Mucosa of stomach (tissue), 1 donor: ENCODE results near the gene PBLD.
"Not testable (repeated sequence)": the region's sequence is repeated elsewhere in the genome, so short reads cannot be mapped to it uniquely, and the experiment has no call there.

ENCODE experiments used
- H3K27me3 ChIP-seq: one replicate; pipeline ENCODE4 v1.7.0; 2013; ENCODE audit warnings: mild to moderate bottlenecking, low read length; ENCODE audit not compliant: control insufficient read depth, insufficient read depth
- H3K36me3 ChIP-seq: one replicate; pipeline ENCODE4 v1.7.0; 2013; ENCODE audit warnings: low read length; ENCODE audit not compliant: control insufficient read depth, insufficient read depth
- H3K4me1 ChIP-seq: one replicate; pipeline ENCODE4 v1.7.0; 2013; ENCODE audit warnings: mild to moderate bottlenecking, low read length; ENCODE audit not compliant: control insufficient read depth, insufficient read depth
- H3K4me3 ChIP-seq: one replicate; pipeline ENCODE4 v1.7.0; 2013; ENCODE audit warnings: low read length
- H3K9ac ChIP-seq: one replicate; pipeline ENCODE4 v1.7.0; 2013; ENCODE audit warnings: mild to moderate bottlenecking, low read length, moderate library complexity
- H3K9me3 ChIP-seq: one replicate; pipeline ENCODE4 v1.7.0; 2013; ENCODE audit warnings: mild to moderate bottlenecking, low read length, moderate library complexity; ENCODE audit not compliant: control insufficient read depth
- donor health status: Pancreatic carcinoma.

The PBLD gene

GRCh38 chr10:68290736-68291135 is 42.0 kb downstream of the PBLD start:
- peaks cover 15% of the 10 kb centered on the region for H3K36me3 ChIP-seq

GRCh38 chr10:68288717-68289116 is 44.0 kb downstream of the PBLD start:
- no peaks in the 10 kb centered on the region for H3K4me1 ChIP-seq
- no peak overlapping the region for H3K4me3 ChIP-seq
- peaks cover 9% of the 10 kb centered on the region for H3K36me3 ChIP-seq
- no peaks in the 10 kb centered on the region for H3K9me3 ChIP-seq
- no peaks in the 10 kb centered on the region for H3K27me3 ChIP-seq
- no peak overlapping the region for H3K9ac ChIP-seq

More at GRCh38 chr10:68290736-68291135, 42.0 kb downstream of the PBLD start:
- Histone ChIP-seq H3K27me3 (no peaks in the 10 kb centered on the region), H3K9me3 (no peaks in the 10 kb centered on the region), H3K4me1 (peaks cover 5% of the 10 kb centered on the region), H3K9ac (no peak overlapping the region), H3K4me3 (no peak overlapping the region)

GRCh38 chr10:68284062-68285001 is 48.4 kb downstream of the PBLD start:
- Histone ChIP-seq H3K27me3 (no peaks in the 10 kb centered on the region), H3K9ac (no peak overlapping the region), H3K36me3 (peaks cover 9% of the 10 kb centered on the region), H3K4me3 (no peak overlapping the region), H3K4me1 (no peaks in the 10 kb centered on the region), H3K9me3 (no peaks in the 10 kb centered on the region)

GRCh38 chr10:68280758-68281157 is 52.0 kb downstream of the PBLD start:
- Histone ChIP-seq H3K27me3 (no peaks in the 10 kb centered on the region), H3K36me3 (no peaks in the 10 kb centered on the region), H3K9me3 (no peaks in the 10 kb centered on the region), H3K4me3 (no peak overlapping the region), H3K9ac (no peak overlapping the region), H3K4me1 (no peaks in the 10 kb centered on the region)

- H3K9me3 ChIP-seq, H3K36me3 ChIP-seq, H3K27me3 ChIP-seq, H3K9ac ChIP-seq, H3K4me3 ChIP-seq, H3K4me1 ChIP-seq: not testable (repeated sequence)
These were observed 53.6 kb downstream of the PBLD start for GRCh38 chr10:68278906-68279753.

GRCh38 chr10:68277814-68278213 is 54.9 kb downstream of the PBLD start:
- not testable (repeated sequence) for H3K9me3 ChIP-seq, H3K4me3 ChIP-seq, H3K27me3 ChIP-seq, H3K36me3 ChIP-seq, H3K4me1 ChIP-seq, H3K9ac ChIP-seq

GRCh38 chr10:68276224-68276623 is 56.5 kb downstream of the PBLD start:
- H3K27me3 ChIP-seq, result no peaks in the 10 kb centered on the region
- no peak overlapping the region for H3K9ac ChIP-seq

GRCh38 chr10:68275600-68276126 is 57.1 kb downstream of the PBLD start:
- Histone ChIP-seq H3K9ac (no peak overlapping the region), H3K9me3 (no peaks in the 10 kb centered on the region)

More at GRCh38 chr10:68276224-68276623, 56.5 kb downstream of the PBLD start:
- no peak overlapping the region for H3K4me3 ChIP-seq
- H3K4me1 ChIP-seq, result no peaks in the 10 kb centered on the region
- H3K9me3 ChIP-seq, result no peaks in the 10 kb centered on the region
- H3K36me3 ChIP-seq, result no peaks in the 10 kb centered on the region

GRCh38 chr10:68272833-68273232 is 59.9 kb downstream of the PBLD start:
- no peaks in the 10 kb centered on the region for H3K36me3 ChIP-seq
- H3K4me3 ChIP-seq, result no peak overlapping the region
- H3K4me1 ChIP-seq, result no peaks in the 10 kb centered on the region
- no peak overlapping the region for H3K9ac ChIP-seq
- no peaks in the 10 kb centered on the region for H3K27me3 ChIP-seq
- H3K9me3 ChIP-seq, result no peaks in the 10 kb centered on the region

More at GRCh38 chr10:68275600-68276126, 57.1 kb downstream of the PBLD start:
- Histone ChIP-seq H3K27me3 (no peaks in the 10 kb centered on the region), H3K4me1 (no peaks in the 10 kb centered on the region), H3K4me3 (no peak overlapping the region), H3K36me3 (no peaks in the 10 kb centered on the region)

GRCh38 chr10:68271196-68271882 is 61.4 kb downstream of the PBLD start:
- Histone ChIP-seq H3K9me3 (no peaks in the 10 kb centered on the region), H3K4me1 (no peaks in the 10 kb centered on the region), H3K27me3 (no peaks in the 10 kb centered on the region), H3K9ac (no peak overlapping the region), H3K36me3 (no peaks in the 10 kb centered on the region), H3K4me3 (no peak overlapping the region)

- H3K9me3 ChIP-seq, result no peaks in the 10 kb centered on the region
- H3K9ac ChIP-seq, result no peak overlapping the region
- H3K4me3 ChIP-seq, result no peak overlapping the region
- H3K36me3 ChIP-seq, result no peaks in the 10 kb centered on the region
- no peaks in the 10 kb centered on the region for H3K4me1 ChIP-seq
- no peaks in the 10 kb centered on the region for H3K27me3 ChIP-seq
These were observed 63.0 kb downstream of the PBLD start for GRCh38 chr10:68269562-68270290.
